Gastroesophageal sphincter (tissue), 4 donors: Measurements from ENCODE around the gene BTBD19. TPM values are rescaled to one million over a fixed set of nuclear protein-coding genes. Genes with fewer than 3 reads are reported as not detected.
"Not testable (repeated sequence)": the region's sequence is repeated elsewhere in the genome, so short reads cannot be mapped to it uniquely, and the experiment has no call there.

Source experiments
- ATAC-seq: fragments of 150-250 bp; one replicate; pipeline ENCODE4 v1.9.1; 2016; ENCODE audit warnings: mild to moderate bottlenecking, moderate library complexity
- H3K27ac ChIP-seq, 4 donors: fragments of 200-600 bp; sonication (generic) in 3 of 4; 1 replicate in 3 of 4; 2 replicates in 1 of 4; pipeline ENCODE4 v1.5.1; 2016 to 2019
- H3K27me3 ChIP-seq: fragments of 200-600 bp; sonication (generic); one replicate; pipeline ENCODE4 v1.5.1; 2019
- H3K36me3 ChIP-seq, 2 donors: fragments of 200-600 bp; sonication (generic); one replicate each; pipeline ENCODE4 v1.5.1; 2019; ENCODE audit warnings: control low read depth in 1 of 2
- H3K4me1 ChIP-seq, 3 donors: fragments of 200-600 bp; sonication (generic); 1 replicate in 2 of 3; 2 replicates in 1 of 3; pipeline ENCODE4 v1.5.1; 2016 to 2019; ENCODE audit warnings: control low read depth in 2 of 3
- H3K4me3 ChIP-seq, 2 donors: fragments of 200-600 bp; sonication (generic); one replicate each; pipeline ENCODE4 v1.5.1; 2019; ENCODE audit warnings: mild to moderate bottlenecking in 1 of 2, moderate library complexity in 1 of 2
- H3K9me3 ChIP-seq, 3 donors: fragments of 200-600 bp; sonication (generic); one replicate each; pipeline ENCODE4 v1.5.1; 2017 to 2019; ENCODE audit warnings: control low read depth in 2 of 3
- EP300 ChIP-seq: sonication (generic); formaldehyde crosslinking; IDR thresholded peaks from one replicate; pipeline ENCODE4 v1.6.1; 2017; ENCODE audit warnings: antibody characterized with exemption, mild to moderate bottlenecking
- POLR2A ChIP-seq, 2 donors: fragments of 450-650 bp; IDR thresholded peaks; one replicate each; pipeline ENCODE4 v1.6.1; 2017; ENCODE audit warnings: antibody characterized with exemption in 2 of 2, mild to moderate bottlenecking in 2 of 2, moderate library complexity in 1 of 2
- POLR2AphosphoS5 ChIP-seq: sonication (generic); formaldehyde crosslinking; IDR thresholded peaks from one replicate; pipeline ENCODE4 v1.6.1; 2017; ENCODE audit warnings: antibody characterized with exemption
- WGBS, 2 donors: methylation state at CpG; one replicate each; pipeline ENCODE4 v1.1.5; 2018; ENCODE audit warnings: low coverage in 1 of 2; 5-methylcytosine and 5-hydroxymethylcytosine counted together
- total RNA-seq, 4 donors: library from RNA; depleted of rRNA; stranded (reverse); fragments of >200 nt; gene quantifications; one replicate each; pipeline ENCODE4 v1.1.0, GENCODE V29; 2016
- TF ChIP-seq, protein P1 (sequence below), 4 experiments: fragments of 200-600 bp in 2 of 4; fragments of 450-650 bp in 2 of 4; sonication (generic) in 1 of 4; IDR thresholded peaks; one replicate each; pipeline ENCODE4 v1.5.1; 2017 to 2019; ENCODE audit warnings: antibody characterized with exemption in 4 of 4, mild to moderate bottlenecking in 2 of 4, moderate library complexity in 2 of 4

The BTBD19 gene
- total RNA-seq, 4 donors from 2014 or later: 0.22 to 12.1 (median 5.6) TPM

DNA sequence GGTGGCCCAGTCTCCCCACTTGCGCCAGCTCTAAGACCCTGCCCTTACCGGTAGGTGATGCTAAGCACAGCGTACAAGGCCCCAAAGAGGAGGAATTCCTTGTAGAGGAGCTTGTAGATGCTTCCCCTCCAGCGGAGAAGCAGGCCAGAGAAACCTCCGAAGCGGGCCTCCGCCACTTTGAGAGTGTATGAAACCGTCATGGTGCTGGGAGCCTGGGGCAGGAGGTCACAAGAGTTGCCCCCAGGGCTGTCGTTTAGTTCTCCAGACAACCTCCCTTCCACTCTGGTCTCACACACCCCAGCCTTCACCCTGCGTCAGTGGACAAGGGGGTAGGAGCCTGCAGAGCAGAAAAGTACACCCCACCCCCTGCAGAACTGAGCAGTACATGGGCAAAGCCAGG, 20.8 kb upstream of the BTBD19 start:
- H3K4me3 ChIP-seq: no peak overlapping the region
- no CpG with 5 or more reads among the region's 10 CpGs for WGBS, 2 donors
- no peak for TF ChIP-seq POLR2AphosphoS5
- TF ChIP-seq EP300: no peak
- TF ChIP-seq, protein P1, sequence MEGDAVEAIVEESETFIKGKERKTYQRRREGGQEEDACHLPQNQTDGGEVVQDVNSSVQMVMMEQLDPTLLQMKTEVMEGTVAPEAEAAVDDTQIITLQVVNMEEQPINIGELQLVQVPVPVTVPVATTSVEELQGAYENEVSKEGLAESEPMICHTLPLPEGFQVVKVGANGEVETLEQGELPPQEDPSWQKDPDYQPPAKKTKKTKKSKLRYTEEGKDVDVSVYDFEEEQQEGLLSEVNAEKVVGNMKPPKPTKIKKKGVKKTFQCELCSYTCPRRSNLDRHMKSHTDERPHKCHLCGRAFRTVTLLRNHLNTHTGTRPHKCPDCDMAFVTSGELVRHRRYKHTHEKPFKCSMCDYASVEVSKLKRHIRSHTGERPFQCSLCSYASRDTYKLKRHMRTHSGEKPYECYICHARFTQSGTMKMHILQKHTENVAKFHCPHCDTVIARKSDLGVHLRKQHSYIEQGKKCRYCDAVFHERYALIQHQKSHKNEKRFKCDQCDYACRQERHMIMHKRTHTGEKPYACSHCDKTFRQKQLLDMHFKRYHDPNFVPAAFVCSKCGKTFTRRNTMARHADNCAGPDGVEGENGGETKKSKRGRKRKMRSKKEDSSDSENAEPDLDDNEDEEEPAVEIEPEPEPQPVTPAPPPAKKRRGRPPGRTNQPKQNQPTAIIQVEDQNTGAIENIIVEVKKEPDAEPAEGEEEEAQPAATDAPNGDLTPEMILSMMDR (IDR thresholded peaks at IDR 0.05): no peak
- TF ChIP-seq POLR2A (IDR thresholded peaks at IDR 0.05): no peak
- no peaks in the 10 kb centered on the region for H3K27me3 ChIP-seq
- no peak for ATAC-seq
- H3K4me1 ChIP-seq: peaks cover 0 to 36% (median 18%) of the 10 kb centered on the region in 3 donors
- H3K27ac ChIP-seq: no peak overlapping the region
- no peaks in the 10 kb centered on the region for H3K9me3 ChIP-seq
- H3K36me3 ChIP-seq: no peaks in the 10 kb centered on the region

DNA sequence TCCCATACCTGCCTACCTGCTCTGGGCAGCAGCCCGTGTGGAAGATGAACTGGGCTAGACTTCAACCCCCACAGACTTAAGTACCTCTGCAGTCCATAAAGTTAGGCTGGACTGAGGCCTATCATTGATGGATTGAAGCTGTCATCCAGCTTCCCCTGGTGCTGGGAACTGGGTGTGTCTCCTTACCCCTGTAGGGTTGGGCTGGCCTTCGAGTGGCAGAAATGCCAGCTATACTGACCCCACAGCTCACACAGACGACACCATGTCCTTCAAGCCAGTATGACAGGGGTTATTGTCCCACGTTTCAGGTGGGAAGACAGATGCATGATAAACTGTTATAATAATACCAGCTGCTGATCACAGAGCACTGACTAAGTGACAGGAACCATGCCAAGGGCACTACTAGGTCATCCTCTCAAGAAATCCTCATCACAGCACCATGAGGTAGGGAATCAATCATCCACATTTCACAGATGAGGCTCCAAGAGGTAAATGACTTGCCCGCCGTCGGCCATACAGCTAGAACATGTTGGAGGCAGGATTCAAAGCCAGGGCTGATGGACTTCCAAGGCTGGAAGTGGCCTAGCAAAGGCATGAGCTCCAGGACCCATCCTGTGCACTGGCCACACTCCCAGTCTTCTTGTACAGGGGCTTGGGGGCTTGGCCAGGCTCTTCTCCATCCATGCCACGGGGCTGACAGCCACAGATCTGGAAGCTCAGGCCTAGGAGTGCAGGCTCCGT, 20.0 kb upstream of the BTBD19 start, which contains the start of gene BEST4:
Gene BEST4 (minus strand): TSS at position 51 of the 741 bp plus-strand sequence. CDS start 465 bp downstream, outside the sequence.
- ATAC-seq: no peak
- Histone ChIP-seq H3K4me3 (no peak within 1 kb of the TSS), H3K27me3 (no peaks in the 10 kb centered on the region), H3K27ac (no peak within 1 kb of the TSS), H3K9me3 (no peaks in the 10 kb centered on the region), H3K4me1 (peaks cover 0 to 36% (median 18%) of the 10 kb centered on the region in 3 donors), H3K36me3 (no peaks in the 10 kb centered on the region)
- TF ChIP-seq, protein P1 (IDR thresholded peaks at IDR 0.05): no peak
- TF ChIP-seq POLR2A (IDR thresholded peaks at IDR 0.05) (no peak), EP300 (no peak), POLR2AphosphoS5 (no peak)
- 0 to 40% methylated on average over 1 of the region's 9 CpGs for WGBS, 2 donors

DNA sequence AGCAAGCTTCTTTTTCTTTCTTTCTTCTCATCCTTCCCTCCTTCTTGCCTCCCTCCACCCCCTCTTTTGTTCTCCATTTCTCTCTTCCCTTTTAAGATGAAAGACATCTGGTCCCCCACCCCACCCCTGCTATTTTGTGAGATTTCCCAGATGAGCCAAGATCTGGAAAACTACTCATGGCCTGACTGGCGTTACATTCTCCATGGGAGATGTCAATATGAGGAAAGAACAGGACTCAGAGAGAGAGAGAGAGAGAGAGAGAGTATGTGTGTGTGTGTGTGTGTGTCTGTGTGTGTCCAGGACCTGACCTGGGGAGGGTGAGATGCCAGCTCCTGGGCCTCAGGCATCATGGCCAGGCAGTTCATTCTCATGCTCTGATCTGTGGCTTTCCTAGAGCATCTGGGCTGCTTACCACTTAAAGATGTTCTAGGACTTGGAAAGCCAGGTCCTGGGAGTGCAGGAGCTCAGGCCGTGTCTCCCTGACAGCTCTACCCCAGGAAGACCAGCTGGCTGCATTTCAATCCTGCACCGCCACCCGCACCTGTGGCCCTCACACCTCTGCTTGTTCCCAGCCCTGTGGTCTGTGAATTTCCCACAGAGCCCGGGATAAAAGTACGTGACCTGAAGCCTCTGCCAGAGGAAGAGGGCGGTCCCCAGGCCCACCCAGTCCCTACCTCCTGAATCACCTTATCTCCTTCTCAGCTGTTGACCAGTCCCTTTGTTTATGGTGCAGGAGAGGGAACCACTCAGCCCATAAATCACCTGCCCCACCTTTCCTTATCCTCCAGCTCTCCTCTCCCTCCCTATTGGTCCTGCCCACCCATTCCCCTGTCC, 17.1 kb upstream of the BTBD19 start:
- H3K27ac ChIP-seq: no peak overlapping the region
- no peaks in the 10 kb centered on the region for H3K27me3 ChIP-seq
- ATAC-seq: no peak
- TF ChIP-seq POLR2AphosphoS5 (no peak), EP300 (no peak), POLR2A (IDR thresholded peaks at IDR 0.05) (no peak)
- TF ChIP-seq, protein P1 (IDR thresholded peaks at IDR 0.05): no peak
- peaks cover 0 to 7% (median 0%) of the 10 kb centered on the region in 3 donors for H3K4me1 ChIP-seq
- H3K36me3 ChIP-seq: no peaks in the 10 kb centered on the region
- no peaks in the 10 kb centered on the region for H3K9me3 ChIP-seq
- WGBS, 2 donors: 20 to 70% methylated on average over 1 to 3 of the region's 7 CpGs
- no peak overlapping the region for H3K4me3 ChIP-seq

DNA sequence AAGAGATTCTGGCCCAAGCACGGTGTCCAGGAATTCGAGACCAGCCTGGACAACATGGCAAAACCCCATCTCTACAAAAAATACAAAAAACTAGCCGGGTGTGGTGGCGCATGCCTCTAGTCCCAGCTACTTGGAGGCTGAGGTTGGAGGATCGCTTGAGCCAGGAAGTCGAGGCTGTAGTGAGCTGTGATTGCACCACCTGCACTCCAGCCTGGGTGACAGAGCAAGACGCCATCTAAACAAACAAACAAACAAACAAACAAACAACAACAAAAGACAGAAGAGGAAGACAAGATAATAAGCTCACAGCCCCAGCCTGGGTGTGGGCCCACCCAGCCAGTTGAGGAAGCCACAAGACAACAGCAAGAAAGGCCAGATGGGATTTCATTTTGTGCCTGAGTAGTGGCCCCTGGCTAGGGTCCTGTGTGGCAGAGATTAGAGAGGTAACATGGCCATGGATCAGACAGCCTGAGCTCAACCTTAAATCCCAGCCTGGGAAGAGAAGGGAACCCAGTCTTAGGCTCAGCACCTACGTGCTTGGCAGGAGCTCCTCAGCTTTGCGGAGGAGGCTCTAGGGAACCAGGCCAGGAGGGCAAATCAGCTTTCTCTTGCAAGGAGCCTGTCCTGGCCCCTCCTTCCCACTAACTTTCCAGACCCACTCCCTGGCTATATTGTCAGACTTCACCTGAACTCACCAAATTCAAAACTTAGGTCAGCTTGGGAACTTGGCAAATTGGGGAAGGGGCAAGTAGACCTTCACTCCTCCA, 15.4 kb upstream of the BTBD19 start:
- Histone ChIP-seq H3K4me1 (no peaks in the 10 kb centered on the region), H3K4me3 (no peak overlapping the region), H3K36me3 (no peaks in the 10 kb centered on the region), H3K9me3 (no peaks in the 10 kb centered on the region), H3K27ac (no peak overlapping the region), H3K27me3 (no peaks in the 10 kb centered on the region)
- no peak for ATAC-seq
- TF ChIP-seq POLR2AphosphoS5 (no peak), EP300 (no peak), POLR2A (IDR thresholded peaks at IDR 0.05) (no peak)
- TF ChIP-seq, protein P1 (IDR thresholded peaks at IDR 0.05): no peak
- WGBS, 2 donors: 83 to 84% methylated on average over 3 to 4 of the region's 9 CpGs

DNA sequence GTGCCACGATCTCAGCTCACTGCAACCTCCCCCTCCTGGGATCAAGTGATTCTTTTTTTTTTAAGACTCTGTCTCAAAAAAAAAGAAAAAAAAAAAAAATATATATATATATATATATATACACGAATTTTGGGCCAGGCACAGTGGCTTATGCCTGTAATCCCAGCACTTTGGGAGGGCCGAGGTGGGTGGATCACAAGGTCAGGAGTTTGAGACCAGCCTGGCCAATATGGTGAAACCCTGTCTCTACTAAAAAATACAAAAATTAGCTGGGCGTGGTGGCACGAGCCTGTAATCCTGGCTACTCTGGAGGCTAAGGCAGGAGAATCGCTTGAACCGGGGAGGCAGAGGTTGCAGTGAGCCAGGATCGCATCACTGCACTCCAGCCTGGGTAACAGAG, 10.4 kb upstream of the BTBD19 start:
- not testable (repeated sequence) for H3K27me3 ChIP-seq, H3K36me3 ChIP-seq, ATAC-seq, H3K9me3 ChIP-seq, H3K4me3 ChIP-seq
- 74% methylated on average over 6 of the region's 8 CpGs for WGBS, 2 donors
- Histone ChIP-seq H3K27ac (peak overlapping the region in 2 of 4 donors; percentile 95 to 96), H3K4me1 (peaks cover 0 to 33% (median 15%) of the 10 kb centered on the region in 3 donors)
